Smooth muscle cell (in vitro differentiated cells): ENCODE data around the gene VPS37D. TPM values are rescaled to one million over a fixed set of nuclear protein-coding genes. Genes with fewer than 3 reads are reported as not detected.
"Not testable (repeated sequence)": the region's sequence is repeated elsewhere in the genome, so short reads cannot be mapped to it uniquely, and the experiment has no call there.

Experiments
- DNase-seq: peaks from one replicate; lab custom pipeline; 2025; ENCODE audit not compliant: unreplicated experiment; lab: John Stamatoyannopoulos, UW
- H2AFZ ChIP-seq: fragments of 200-600 bp; sonication (generic); 2 replicates; pipeline ENCODE4 v1.6.0; 2016; ENCODE audit warnings: antibody characterized with exemption, low read depth, mild to moderate bottlenecking
- H3F3A ChIP-seq: fragments of 200-600 bp; sonication (generic); 2 replicates; pipeline ENCODE4 v1.6.0; 2017; ENCODE audit warnings: antibody characterized with exemption, low read depth
- H3K27ac ChIP-seq: fragments of 200-600 bp; sonication (generic); 2 replicates; pipeline ENCODE4 v1.5.1; 2016; ENCODE audit warnings: low read depth, mild to moderate bottlenecking
- H3K27me3 ChIP-seq: fragments of 200-600 bp; sonication (generic); 2 replicates; pipeline ENCODE4 v1.6.1; 2016; ENCODE audit warnings: low read depth, mild to moderate bottlenecking
- H3K36me3 ChIP-seq: fragments of 200-600 bp; sonication (generic); 2 replicates; pipeline ENCODE4 v1.5.1; 2016; ENCODE audit warnings: low read depth
- H3K4me1 ChIP-seq: fragments of 200-600 bp; sonication (generic); 2 replicates; pipeline ENCODE4 v1.5.1; 2016; ENCODE audit warnings: low read depth
- H3K4me2 ChIP-seq: fragments of 200-600 bp; sonication (generic); 2 replicates; pipeline ENCODE4 v1.6.0; 2016; ENCODE audit warnings: mild to moderate bottlenecking
- H3K4me3 ChIP-seq: fragments of 200-600 bp; sonication (generic); 2 replicates; pipeline ENCODE4 v1.5.1; 2016; ENCODE audit warnings: mild to moderate bottlenecking
- H3K79me2 ChIP-seq: fragments of 200-600 bp; sonication (generic); 2 replicates; pipeline ENCODE4 v1.6.0; 2016; ENCODE audit warnings: low read depth, mild to moderate bottlenecking
- H3K9ac ChIP-seq: fragments of 200-600 bp; sonication (generic); 2 replicates; pipeline ENCODE4 v1.6.0; 2016; ENCODE audit warnings: low read depth
- H3K9me3 ChIP-seq: fragments of 200-600 bp; sonication (generic); replicated peaks from 2 replicates; pipeline ENCODE4 v1.5.1; 2016; ENCODE audit warnings: low read depth
- H4K20me1 ChIP-seq: fragments of 200-600 bp; sonication (generic); 2 replicates; pipeline ENCODE4 v1.6.0; 2016; ENCODE audit warnings: low read depth
- WGBS: methylation state at CpG from one replicate; pipeline ENCODE4 v1.1.7; 2016; ENCODE audit warnings: low lambda C conversion rate; 5-methylcytosine and 5-hydroxymethylcytosine counted together
- polyA plus RNA-seq: library from polyadenylated mRNA; unstranded; fragments of >200 nt; fragmentation: Nextera tagmentation; extraction: Ambion mirVana; gene quantifications from 2 replicates; pipeline ENCODE4 v1.2.1, GENCODE V29; 2016
- total RNA-seq: library from RNA; depleted of rRNA; stranded (reverse); fragments of >200 nt; gene quantifications from 2 replicates; pipeline ENCODE4 v1.2.3, GENCODE V29; 2014
- TF ChIP-seq, protein P1 (sequence below): fragments of 200-600 bp; sonication (generic); IDR thresholded peaks from 2 replicates; pipeline ENCODE4 v1.5.1; 2017; ENCODE audit warnings: borderline replicate concordance, mild to moderate bottlenecking, antibody characterized with exemption; ENCODE audit not compliant: insufficient read depth, poor library complexity, severe bottlenecking

Gene VPS37D
- total and polyA plus RNA-seq, 2 experiments from 2014 or later = 7.1 to 8.7 TPM

DNA sequence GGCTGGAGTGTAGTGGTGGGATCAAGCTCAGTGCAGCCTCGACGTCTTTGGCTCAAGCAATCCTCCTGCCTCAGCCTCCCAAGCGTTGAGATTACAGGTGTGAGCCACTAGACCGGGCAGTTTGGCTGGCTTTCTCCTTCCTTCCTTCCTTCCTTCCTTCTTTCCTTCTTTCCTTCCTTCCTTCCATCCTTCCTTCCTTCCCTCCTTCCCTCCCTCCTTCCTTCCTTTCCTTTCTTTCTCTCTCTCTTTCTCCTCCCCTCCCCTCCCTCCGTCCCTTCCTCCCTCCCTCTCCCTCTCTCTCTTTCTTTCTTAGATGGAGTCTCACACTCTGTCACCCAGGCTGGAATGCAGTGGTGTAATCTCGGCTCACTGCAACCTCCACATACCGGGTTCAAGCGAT is 7.6 kb upstream of the VPS37D start:
- Histone ChIP-seq H3K79me2 (no peaks in the 10 kb centered on the region), H3K27me3 (no peaks in the 10 kb centered on the region), H3F3A (no peaks in the 10 kb centered on the region), H3K27ac (no peak overlapping the region), H2AFZ (no peak overlapping the region), H3K36me3 (no peaks in the 10 kb centered on the region), H3K9ac (no peak overlapping the region), H3K9me3 (peaks cover 3% of the 10 kb centered on the region), H3K4me3 (no peak overlapping the region), H3K4me2 (no peak overlapping the region), H3K4me1 (no peaks in the 10 kb centered on the region), H4K20me1 (no peaks in the 10 kb centered on the region)
- TF ChIP-seq, protein P1, sequence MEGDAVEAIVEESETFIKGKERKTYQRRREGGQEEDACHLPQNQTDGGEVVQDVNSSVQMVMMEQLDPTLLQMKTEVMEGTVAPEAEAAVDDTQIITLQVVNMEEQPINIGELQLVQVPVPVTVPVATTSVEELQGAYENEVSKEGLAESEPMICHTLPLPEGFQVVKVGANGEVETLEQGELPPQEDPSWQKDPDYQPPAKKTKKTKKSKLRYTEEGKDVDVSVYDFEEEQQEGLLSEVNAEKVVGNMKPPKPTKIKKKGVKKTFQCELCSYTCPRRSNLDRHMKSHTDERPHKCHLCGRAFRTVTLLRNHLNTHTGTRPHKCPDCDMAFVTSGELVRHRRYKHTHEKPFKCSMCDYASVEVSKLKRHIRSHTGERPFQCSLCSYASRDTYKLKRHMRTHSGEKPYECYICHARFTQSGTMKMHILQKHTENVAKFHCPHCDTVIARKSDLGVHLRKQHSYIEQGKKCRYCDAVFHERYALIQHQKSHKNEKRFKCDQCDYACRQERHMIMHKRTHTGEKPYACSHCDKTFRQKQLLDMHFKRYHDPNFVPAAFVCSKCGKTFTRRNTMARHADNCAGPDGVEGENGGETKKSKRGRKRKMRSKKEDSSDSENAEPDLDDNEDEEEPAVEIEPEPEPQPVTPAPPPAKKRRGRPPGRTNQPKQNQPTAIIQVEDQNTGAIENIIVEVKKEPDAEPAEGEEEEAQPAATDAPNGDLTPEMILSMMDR = no peak
- no peak for DNase-seq
- WGBS = 85% methylated on average over 7 of the region's 8 CpGs

DNA sequence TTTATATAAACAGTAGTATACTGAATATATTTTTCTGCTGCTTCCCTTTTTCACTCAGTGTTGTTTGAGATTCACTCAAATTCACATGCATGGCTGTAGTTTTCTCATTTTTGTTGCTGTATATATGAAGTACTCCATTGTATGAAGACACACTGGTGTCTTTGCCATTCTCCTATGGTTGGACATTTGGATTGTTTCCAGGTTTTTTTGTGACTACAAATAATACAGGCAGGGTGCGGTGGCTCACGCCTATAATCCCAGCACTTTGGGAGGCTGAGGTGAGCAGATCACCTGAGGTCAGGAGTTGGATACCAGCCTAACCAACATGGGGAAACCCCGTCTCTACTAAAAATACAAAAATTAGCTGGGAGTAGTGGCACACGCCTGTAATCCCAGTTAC is 7.0 kb upstream of the VPS37D start:
- H3K4me2 ChIP-seq, H3F3A ChIP-seq, H3K36me3 ChIP-seq, H3K9ac ChIP-seq, H3K4me1 ChIP-seq, H3K27me3 ChIP-seq, H3K79me2 ChIP-seq, H3K9me3 ChIP-seq, H3K27ac ChIP-seq, H2AFZ ChIP-seq, DNase-seq, H3K4me3 ChIP-seq, H4K20me1 ChIP-seq: not testable (repeated sequence)
- 83% methylated on average over 4 of the region's 4 CpGs for WGBS

DNA sequence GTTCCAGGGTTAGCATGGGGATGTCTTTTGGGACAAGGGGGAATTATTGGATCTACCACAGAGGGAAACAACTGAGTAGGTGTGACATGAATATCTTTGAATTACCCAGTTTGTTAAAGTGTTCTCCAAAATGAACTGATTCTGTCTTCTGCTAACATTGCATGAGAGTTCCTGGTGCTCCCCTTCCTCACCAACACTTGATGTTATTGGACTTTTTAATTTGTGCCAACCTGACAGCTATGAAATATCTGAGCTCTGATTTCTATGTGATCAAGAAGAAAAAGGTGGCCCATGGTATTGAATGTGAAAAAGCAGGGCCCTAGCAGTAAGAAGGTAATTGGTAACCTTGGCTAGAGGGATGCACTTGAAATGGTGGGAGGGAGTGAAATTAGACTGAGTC is 4.6 kb upstream of the VPS37D start:
- Histone ChIP-seq H4K20me1 (no peaks in the 10 kb centered on the region), H3K9me3 (peaks cover 3% of the 10 kb centered on the region), H2AFZ (no peak overlapping the region), H3K4me2 (no peak overlapping the region), H3K4me3 (no peak overlapping the region), H3K9ac (no peak overlapping the region), H3K79me2 (no peaks in the 10 kb centered on the region), H3K36me3 (no peaks in the 10 kb centered on the region), H3K27me3 (no peaks in the 10 kb centered on the region), H3K4me1 (no peaks in the 10 kb centered on the region), H3K27ac (no peak overlapping the region), H3F3A (no peaks in the 10 kb centered on the region)
- TF ChIP-seq, protein P1 = no peak
- no peak for DNase-seq

DNA sequence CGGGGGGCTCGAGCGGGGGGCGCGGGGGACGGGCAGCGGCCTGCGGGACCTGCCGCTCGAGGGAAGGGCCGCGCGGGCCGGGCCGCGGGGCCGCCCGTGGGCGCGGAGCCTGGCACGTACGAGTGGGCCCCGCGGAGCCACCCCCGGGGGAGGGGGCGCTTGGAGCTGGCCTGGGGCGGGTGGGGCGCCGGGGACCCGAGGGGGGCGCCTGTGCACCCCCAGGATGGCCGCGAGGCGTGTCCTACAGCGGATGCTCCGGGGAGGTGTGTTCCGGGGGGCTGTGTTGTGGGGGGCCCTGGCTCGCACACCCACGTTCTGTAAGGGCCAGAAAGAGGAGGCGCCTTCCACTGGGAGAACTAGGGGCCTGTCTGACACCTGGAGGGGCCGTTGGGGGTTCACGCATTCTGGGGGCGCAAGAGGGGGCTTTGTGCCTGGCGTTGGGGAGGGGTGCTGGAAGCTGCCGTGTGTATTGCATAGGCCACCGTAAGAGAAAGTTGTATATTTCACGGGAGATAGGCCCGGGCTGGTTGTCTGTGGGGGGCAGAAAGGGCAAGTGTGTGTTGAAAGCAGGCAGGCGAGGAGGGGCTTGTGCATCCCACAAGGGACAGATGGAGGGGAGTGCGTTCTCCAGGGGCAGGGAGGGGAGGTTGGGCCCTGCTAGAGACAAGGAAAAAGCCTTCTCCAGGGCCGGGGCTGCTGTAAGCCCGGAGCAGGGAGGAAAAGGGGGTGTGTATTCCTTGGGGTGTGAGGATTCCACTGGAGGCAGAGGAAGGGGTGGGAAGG is 663 bp downstream of the VPS37D start:
- Histone ChIP-seq H3K27ac (no peak overlapping the region), H3K4me1 (peaks cover 5% of the 10 kb centered on the region), H3K4me3 (peak overlapping the region; percentile 82), H3K36me3 (no peaks in the 10 kb centered on the region), H3K4me2 (peak overlapping the region; percentile 97), H3K9ac (peak overlapping the region; percentile 43), H3K9me3 (no peaks in the 10 kb centered on the region), H3K79me2 (no peaks in the 10 kb centered on the region), H3F3A (no peaks in the 10 kb centered on the region), H3K27me3 (no peaks in the 10 kb centered on the region), H2AFZ (peak overlapping the region; percentile 72), H4K20me1 (no peaks in the 10 kb centered on the region)
- no peak for DNase-seq
- WGBS = 16% methylated on average over 13 of the region's 52 CpGs
- TF ChIP-seq, protein P1 = no peak
